Type B pancreatic cell (in vitro differentiated cells): Measurements from ENCODE around the gene STX11. TPM values are rescaled to one million over a fixed set of nuclear protein-coding genes. Genes with fewer than 3 reads are reported as not detected.

Source experiments
- DNase-seq: peaks from one replicate; pipeline ENCODE4 v3.0.0; 2021; ENCODE audit warnings: mixed read lengths; ENCODE audit not compliant: unreplicated experiment; ENCODE audit errors: extremely low spot score
- H3K27ac Mint-ChIP-seq: 2 replicates; pipeline ENCODE4 v1.8.0; 2021; ENCODE audit warnings: mild to moderate bottlenecking, mixed read lengths
- H3K27me3 Mint-ChIP-seq: 2 replicates; pipeline ENCODE4 v1.8.0; 2021; ENCODE audit warnings: mixed read lengths
- H3K36me3 Mint-ChIP-seq: 2 replicates; pipeline ENCODE4 v1.8.0; 2021; ENCODE audit warnings: mixed read lengths
- H3K4me1 Mint-ChIP-seq: one replicate; pipeline ENCODE4 v1.8.0; 2021; ENCODE audit warnings: mixed read lengths; ENCODE audit not compliant: unreplicated experiment
- H3K4me3 Mint-ChIP-seq: 2 replicates; pipeline ENCODE4 v1.8.0; 2021; ENCODE audit warnings: mild to moderate bottlenecking, mixed read lengths
- H3K9me3 Mint-ChIP-seq: 2 replicates; pipeline ENCODE4 v1.8.0; 2021; ENCODE audit warnings: mixed read lengths
- total RNA-seq: library from RNA; stranded (reverse); gene quantifications from 2 replicates; pipeline ENCODE4 v1.2.1, GENCODE V29; 2021; ENCODE audit warnings: low replicate concordance
- TF ChIP-seq, protein P1 (sequence below): fragments of 200-600 bp; sonication (generic); conservative IDR thresholded peaks from 2 replicates; pipeline ENCODE4 v1.5.0; 2021; ENCODE audit warnings: antibody characterized with exemption, mild to moderate bottlenecking

STX11 gene
- total RNA-seq, 1 donor from 2014 or later, result 0.24 TPM

GRCh38 chr6:144150710-144151657 is 667 bp downstream of the STX11 start:
- H3K4me1 Mint-ChIP-seq, result peaks cover 9% of the 10 kb centered on the region
- H3K27me3 Mint-ChIP-seq, result peaks cover 82% of the 10 kb centered on the region
- TF ChIP-seq, protein P1, sequence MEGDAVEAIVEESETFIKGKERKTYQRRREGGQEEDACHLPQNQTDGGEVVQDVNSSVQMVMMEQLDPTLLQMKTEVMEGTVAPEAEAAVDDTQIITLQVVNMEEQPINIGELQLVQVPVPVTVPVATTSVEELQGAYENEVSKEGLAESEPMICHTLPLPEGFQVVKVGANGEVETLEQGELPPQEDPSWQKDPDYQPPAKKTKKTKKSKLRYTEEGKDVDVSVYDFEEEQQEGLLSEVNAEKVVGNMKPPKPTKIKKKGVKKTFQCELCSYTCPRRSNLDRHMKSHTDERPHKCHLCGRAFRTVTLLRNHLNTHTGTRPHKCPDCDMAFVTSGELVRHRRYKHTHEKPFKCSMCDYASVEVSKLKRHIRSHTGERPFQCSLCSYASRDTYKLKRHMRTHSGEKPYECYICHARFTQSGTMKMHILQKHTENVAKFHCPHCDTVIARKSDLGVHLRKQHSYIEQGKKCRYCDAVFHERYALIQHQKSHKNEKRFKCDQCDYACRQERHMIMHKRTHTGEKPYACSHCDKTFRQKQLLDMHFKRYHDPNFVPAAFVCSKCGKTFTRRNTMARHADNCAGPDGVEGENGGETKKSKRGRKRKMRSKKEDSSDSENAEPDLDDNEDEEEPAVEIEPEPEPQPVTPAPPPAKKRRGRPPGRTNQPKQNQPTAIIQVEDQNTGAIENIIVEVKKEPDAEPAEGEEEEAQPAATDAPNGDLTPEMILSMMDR, result peak; percentile 71
- peak overlapping the region; percentile 88 for H3K4me3 Mint-ChIP-seq
- no peaks in the 10 kb centered on the region for H3K9me3 Mint-ChIP-seq
- no peaks in the 10 kb centered on the region for H3K36me3 Mint-ChIP-seq
- no peak for DNase-seq
- peak overlapping the region; percentile 42 for H3K27ac Mint-ChIP-seq

GRCh38 chr6:144152334-144152900 is 2.1 kb downstream of the STX11 start:
- TF ChIP-seq, protein P1, result no peak
- H3K9me3 Mint-ChIP-seq, result no peaks in the 10 kb centered on the region
- H3K27ac Mint-ChIP-seq, result no peak overlapping the region
- H3K4me3 Mint-ChIP-seq, result no peak overlapping the region
- peaks cover 9% of the 10 kb centered on the region for H3K4me1 Mint-ChIP-seq
- H3K27me3 Mint-ChIP-seq, result peaks cover 70% of the 10 kb centered on the region
- H3K36me3 Mint-ChIP-seq, result no peaks in the 10 kb centered on the region
- DNase-seq, result no peak

GRCh38 chr6:144153260-144153659 is 2.9 kb downstream of the STX11 start:
- Mint-ChIP-seq H3K27ac (no peak overlapping the region), H3K4me1 (peaks cover 9% of the 10 kb centered on the region), H3K36me3 (no peaks in the 10 kb centered on the region), H3K27me3 (peaks cover 61% of the 10 kb centered on the region), H3K4me3 (no peak overlapping the region), H3K9me3 (no peaks in the 10 kb centered on the region)
- DNase-seq, result no peak
- TF ChIP-seq, protein P1, result no peak

DNA sequence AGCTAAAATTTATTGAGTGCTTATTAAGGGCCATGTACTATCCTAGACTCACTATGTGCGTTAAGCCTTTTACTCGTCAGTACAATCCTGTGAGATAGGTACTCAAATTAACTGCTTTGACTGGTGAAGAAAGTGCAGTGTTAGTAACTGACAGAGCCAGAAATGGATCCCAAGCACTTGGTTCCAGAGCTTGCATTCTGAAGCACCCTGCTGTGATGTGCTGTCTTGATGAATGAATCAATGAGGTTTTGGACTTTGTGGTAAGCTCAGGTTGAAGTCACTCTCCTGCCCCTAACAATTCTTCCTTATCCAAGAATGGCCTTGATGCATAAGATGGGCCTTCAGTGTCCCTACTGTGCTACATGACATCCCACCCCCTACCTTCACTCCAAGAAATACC is 3.7 kb downstream of the STX11 start:
- no peaks in the 10 kb centered on the region for H3K36me3 Mint-ChIP-seq
- H3K27me3 Mint-ChIP-seq, result peaks cover 54% of the 10 kb centered on the region
- no peak for DNase-seq
- H3K27ac Mint-ChIP-seq, result no peak overlapping the region
- no peaks in the 10 kb centered on the region for H3K9me3 Mint-ChIP-seq
- no peak overlapping the region for H3K4me3 Mint-ChIP-seq
- TF ChIP-seq, protein P1, result no peak
- peaks cover 9% of the 10 kb centered on the region for H3K4me1 Mint-ChIP-seq

- Mint-ChIP-seq H3K27me3 (peaks cover 44% of the 10 kb centered on the region), H3K27ac (no peak overlapping the region), H3K4me3 (no peak overlapping the region), H3K4me1 (peaks cover 9% of the 10 kb centered on the region), H3K9me3 (no peaks in the 10 kb centered on the region), H3K36me3 (no peaks in the 10 kb centered on the region)
- TF ChIP-seq, protein P1, result no peak
- DNase-seq, result no peak
Measured at GRCh38 chr6:144155529-144155928, 5.2 kb downstream of the STX11 start.
